Measurements from ENCODE around the gene TAOK3. TPM values are rescaled to one million over a fixed set of nuclear protein-coding genes. Genes with fewer than 3 reads are reported as not detected.

The TAOK3 gene
- total and polyA plus RNA-seq, 10 of the 15 experiments (the other 5 are each of a cell fraction or from before 2014, with no cell fraction given), result 41.3 to 131 (median 57.8) TPM

DNA sequence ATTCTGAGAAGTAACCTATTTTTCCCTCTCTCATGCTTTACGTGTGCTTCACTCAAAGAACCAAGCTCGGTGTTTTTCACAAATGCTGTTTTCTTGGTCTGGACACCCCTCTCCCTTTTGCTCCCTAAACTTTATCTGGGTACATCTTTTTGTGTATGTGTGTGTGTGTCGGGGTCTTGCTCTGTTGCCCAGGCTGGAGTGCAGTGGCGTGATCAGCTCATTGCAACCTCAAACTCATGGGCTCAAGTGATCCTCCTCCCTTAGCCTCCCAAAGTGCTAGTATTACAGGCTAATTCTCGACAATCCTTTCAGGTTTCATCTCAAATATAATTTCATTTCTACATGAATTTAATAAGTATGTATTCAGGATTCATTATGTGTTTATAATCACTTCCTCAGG, 153.6 kb downstream of the TAOK3 start:
- no peak overlapping the region for H3K4me3 ChIP-seq
- RAD21 ChIA-PET (ENCODE audit: unreplicated experiment), result interaction anchor here (0.6 to 2.1 kb wide), 8 partner anchors 14 to 164 kb away, joined by 3 to 10 read pairs (median 3); partner anchors contain the start of gene SUDS3

DNA sequence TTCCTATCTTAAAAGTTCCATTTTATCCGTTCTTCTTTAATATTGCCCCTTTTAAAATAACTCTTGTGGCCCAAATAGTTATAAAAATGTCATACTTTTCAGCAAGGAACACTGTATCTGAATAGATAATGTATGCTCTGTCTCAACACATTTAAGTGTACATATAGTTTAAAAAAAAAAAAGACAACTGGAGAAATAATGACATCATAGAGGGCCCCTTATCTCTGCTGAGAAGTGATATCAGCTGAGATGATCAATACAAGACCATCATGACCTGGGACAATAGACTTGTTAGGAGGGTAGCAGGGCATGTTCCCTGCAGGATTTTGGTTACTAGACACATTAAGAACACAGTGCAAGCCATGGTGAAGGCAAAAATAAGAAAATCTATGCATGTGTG, 159.3 kb downstream of the TAOK3 start:
- FAIRE-seq, result no peak
- no TSS peak for BruUV-seq (replicated peaks)
- TF ChIP-seq, protein P1, sequence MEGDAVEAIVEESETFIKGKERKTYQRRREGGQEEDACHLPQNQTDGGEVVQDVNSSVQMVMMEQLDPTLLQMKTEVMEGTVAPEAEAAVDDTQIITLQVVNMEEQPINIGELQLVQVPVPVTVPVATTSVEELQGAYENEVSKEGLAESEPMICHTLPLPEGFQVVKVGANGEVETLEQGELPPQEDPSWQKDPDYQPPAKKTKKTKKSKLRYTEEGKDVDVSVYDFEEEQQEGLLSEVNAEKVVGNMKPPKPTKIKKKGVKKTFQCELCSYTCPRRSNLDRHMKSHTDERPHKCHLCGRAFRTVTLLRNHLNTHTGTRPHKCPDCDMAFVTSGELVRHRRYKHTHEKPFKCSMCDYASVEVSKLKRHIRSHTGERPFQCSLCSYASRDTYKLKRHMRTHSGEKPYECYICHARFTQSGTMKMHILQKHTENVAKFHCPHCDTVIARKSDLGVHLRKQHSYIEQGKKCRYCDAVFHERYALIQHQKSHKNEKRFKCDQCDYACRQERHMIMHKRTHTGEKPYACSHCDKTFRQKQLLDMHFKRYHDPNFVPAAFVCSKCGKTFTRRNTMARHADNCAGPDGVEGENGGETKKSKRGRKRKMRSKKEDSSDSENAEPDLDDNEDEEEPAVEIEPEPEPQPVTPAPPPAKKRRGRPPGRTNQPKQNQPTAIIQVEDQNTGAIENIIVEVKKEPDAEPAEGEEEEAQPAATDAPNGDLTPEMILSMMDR (IDR thresholded peaks at IDR 0.05 in 2 of 3, conservative IDR thresholded peaks at IDR 0.05 in 1 of 3; ENCODE audit: control insufficient read depth in 2 of 3, extremely low read depth in 1 of 3, insufficient read depth in 1 of 3, low read depth in 3 of 3, low read length in 3 of 3), result no peak
- TF ChIP-seq, protein P2, sequence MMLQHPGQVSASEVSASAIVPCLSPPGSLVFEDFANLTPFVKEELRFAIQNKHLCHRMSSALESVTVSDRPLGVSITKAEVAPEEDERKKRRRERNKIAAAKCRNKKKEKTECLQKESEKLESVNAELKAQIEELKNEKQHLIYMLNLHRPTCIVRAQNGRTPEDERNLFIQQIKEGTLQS (IDR thresholded peaks at IDR 0.05; ENCODE audit: borderline replicate concordance, extremely low read depth, low read depth, low read length), result no peak
- TF ChIP-seq NFXL1 (IDR thresholded peaks at IDR 0.05; ENCODE audit: borderline replicate concordance) (no peak), SIX5 (IDR thresholded peaks at IDR 0.05; ENCODE audit: low read depth, low read length, severe bottlenecking) (no peak), RUNX3 (IDR thresholded peaks at IDR 0.05; ENCODE audit: low read length) (no peak), KLF5 (IDR thresholded peaks at IDR 0.05; ENCODE audit: partially characterized antibody) (no peak)
- TF ChIP-seq, protein P3, sequence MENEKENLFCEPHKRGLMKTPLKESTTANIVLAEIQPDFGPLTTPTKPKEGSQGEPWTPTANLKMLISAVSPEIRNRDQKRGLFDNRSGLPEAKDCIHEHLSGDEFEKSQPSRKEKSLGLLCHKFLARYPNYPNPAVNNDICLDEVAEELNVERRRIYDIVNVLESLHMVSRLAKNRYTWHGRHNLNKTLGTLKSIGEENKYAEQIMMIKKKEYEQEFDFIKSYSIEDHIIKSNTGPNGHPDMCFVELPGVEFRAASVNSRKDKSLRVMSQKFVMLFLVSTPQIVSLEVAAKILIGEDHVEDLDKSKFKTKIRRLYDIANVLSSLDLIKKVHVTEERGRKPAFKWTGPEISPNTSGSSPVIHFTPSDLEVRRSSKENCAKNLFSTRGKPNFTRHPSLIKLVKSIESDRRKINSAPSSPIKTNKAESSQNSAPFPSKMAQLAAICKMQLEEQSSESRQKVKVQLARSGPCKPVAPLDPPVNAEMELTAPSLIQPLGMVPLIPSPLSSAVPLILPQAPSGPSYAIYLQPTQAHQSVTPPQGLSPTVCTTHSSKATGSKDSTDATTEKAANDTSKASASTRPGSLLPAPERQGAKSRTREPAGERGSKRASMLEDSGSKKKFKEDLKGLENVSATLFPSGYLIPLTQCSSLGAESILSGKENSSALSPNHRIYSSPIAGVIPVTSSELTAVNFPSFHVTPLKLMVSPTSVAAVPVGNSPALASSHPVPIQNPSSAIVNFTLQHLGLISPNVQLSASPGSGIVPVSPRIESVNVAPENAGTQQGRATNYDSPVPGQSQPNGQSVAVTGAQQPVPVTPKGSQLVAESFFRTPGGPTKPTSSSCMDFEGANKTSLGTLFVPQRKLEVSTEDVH (IDR thresholded peaks at IDR 0.05; ENCODE audit: low read depth, partially characterized antibody), result no peak

More for the DNA sequence above, 153.6 kb downstream of the TAOK3 start:
- CTCF ChIA-PET, result interaction anchor here (5.0 kb wide), 1 partner anchor 158 kb away, joined by 24 read pairs; the partner anchor contains the start of gene SUDS3
- H3K4me2 ChIP-seq (ENCODE audit: control insufficient read depth, insufficient read depth), result no peak overlapping the region
- H3K27ac ChIP-seq (ENCODE audit: control insufficient read depth, insufficient read depth), result no peak overlapping the region
- 93% methylated on average over 5 of the region's 5 CpGs for WGBS (ENCODE audit: insufficient coverage, insufficient replicate concordance, low lambda C conversion rate, missing lambda C conversion rate)
- ATAC-seq (no peak), FAIRE-seq (no peak), DNase-seq (ENCODE audit: low read depth, low spot score) (no peak)
- H3K4me1 ChIP-seq (ENCODE audit: control insufficient read depth, insufficient read depth, low read length), result peaks cover 5% of the 10 kb centered on the region
- H3K79me2 ChIP-seq (ENCODE audit: control insufficient read depth, insufficient read depth, low read length), result no peaks in the 10 kb centered on the region
- no peak overlapping the region for H2AFZ ChIP-seq (ENCODE audit: control insufficient read depth, low read depth, low read length)
- H3K27me3 ChIP-seq (replicated peaks in 1 of 2; ENCODE audit: control insufficient read depth in 2 of 2, insufficient read depth in 2 of 2, low read length in 1 of 2), result no peaks in the 10 kb centered on the region
- no TSS peak for BruUV-seq (replicated peaks)
- intact Hi-C loops (cut with micrococcal nuclease; ENCODE audit: unreplicated experiment), result no loop called here
- SMC1A ChIA-PET (ENCODE audit: uncharacterized antibody, unreplicated experiment), result interaction anchor here (1.0 kb wide), 1 partner anchor 14 kb away, joined by 3 read pairs; no protein-coding TSS in a partner anchor
- H3K9me3 ChIP-seq (replicated peaks; ENCODE audit: control insufficient read depth, insufficient read depth, low read length), result no peaks in the 10 kb centered on the region; the same call in 1 of the 3 replicates
- in situ Hi-C loops (cut with MboI), result no loop called here
- POLR2A ChIA-PET, result interaction anchor here (0.6 to 1.2 kb wide), 4 partner anchors 15 to 567 kb away, joined by 3 to 8 read pairs (median 6); no protein-coding TSS in a partner anchor
- TF ChIP-seq, protein P4, sequence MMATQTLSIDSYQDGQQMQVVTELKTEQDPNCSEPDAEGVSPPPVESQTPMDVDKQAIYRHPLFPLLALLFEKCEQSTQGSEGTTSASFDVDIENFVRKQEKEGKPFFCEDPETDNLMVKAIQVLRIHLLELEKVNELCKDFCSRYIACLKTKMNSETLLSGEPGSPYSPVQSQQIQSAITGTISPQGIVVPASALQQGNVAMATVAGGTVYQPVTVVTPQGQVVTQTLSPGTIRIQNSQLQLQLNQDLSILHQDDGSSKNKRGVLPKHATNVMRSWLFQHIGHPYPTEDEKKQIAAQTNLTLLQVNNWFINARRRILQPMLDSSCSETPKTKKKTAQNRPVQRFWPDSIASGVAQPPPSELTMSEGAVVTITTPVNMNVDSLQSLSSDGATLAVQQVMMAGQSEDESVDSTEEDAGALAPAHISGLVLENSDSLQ (IDR thresholded peaks at IDR 0.05), result no peak
- H4K20me1 ChIP-seq (ENCODE audit: control insufficient read depth, insufficient read depth), result no peaks in the 10 kb centered on the region
- H3K9ac ChIP-seq (ENCODE audit: control insufficient read depth, insufficient read depth, low read length), result no peak overlapping the region
- peaks cover 0 to 6% of the 10 kb centered on the region in 2 experiments; a peak in 1 of 4 replicates for H3K36me3 ChIP-seq (ENCODE audit: control insufficient read depth in 2 of 2, insufficient read depth in 2 of 2, low read length in 1 of 2)

More for the DNA sequence above, 159.3 kb downstream of the TAOK3 start:
- Histone ChIP-seq H2AFZ (ENCODE audit: control insufficient read depth, low read depth, low read length) (no peak overlapping the region), H3K4me3 (no peak overlapping the region), H3K27me3 (replicated peaks in 1 of 2; ENCODE audit: control insufficient read depth in 2 of 2, insufficient read depth in 2 of 2, low read length in 1 of 2) (no peaks in the 10 kb centered on the region), H3K27ac (ENCODE audit: control insufficient read depth, insufficient read depth) (no peak overlapping the region), H3K9me3 (replicated peaks; ENCODE audit: control insufficient read depth, insufficient read depth, low read length) (no peaks in the 10 kb centered on the region), H4K20me1 (ENCODE audit: control insufficient read depth, insufficient read depth) (no peaks in the 10 kb centered on the region), H3K4me1 (ENCODE audit: control insufficient read depth, insufficient read depth, low read length) (no peaks in the 10 kb centered on the region), H3K36me3 (ENCODE audit: control insufficient read depth in 2 of 2, insufficient read depth in 2 of 2, low read length in 1 of 2) (peaks cover 1 to 10% of the 10 kb centered on the region in 2 experiments; a peak in 3 of 4 replicates), H3K79me2 (ENCODE audit: control insufficient read depth, insufficient read depth, low read length) (no peaks in the 10 kb centered on the region), H3K9ac (ENCODE audit: control insufficient read depth, insufficient read depth, low read length) (no peak overlapping the region), H3K4me2 (ENCODE audit: control insufficient read depth, insufficient read depth) (no peak overlapping the region)
- DNase-seq (ENCODE audit: low read depth, low spot score), result no peak
- ChIA-PET POLR2A (no interaction called here), CTCF (interaction anchor here (1.0 kb wide), 1 partner anchor 131 kb away, joined by 3 read pairs; no protein-coding TSS in a partner anchor), RAD21 (ENCODE audit: unreplicated experiment) (no interaction called here), SMC1A (ENCODE audit: uncharacterized antibody, unreplicated experiment) (interaction anchor here (0.8 kb wide), 1 partner anchor 75 kb away, joined by 3 read pairs; no protein-coding TSS in a partner anchor)
- intact Hi-C loops (cut with micrococcal nuclease; ENCODE audit: unreplicated experiment) (no loop called here), in situ Hi-C loops (cut with MboI) (no loop called here)
- no peak for ATAC-seq
- 94% methylated on average over 1 of the region's 1 CpG for WGBS (ENCODE audit: insufficient coverage, insufficient replicate concordance, low lambda C conversion rate, missing lambda C conversion rate)
